GM12875 (cell line): ENCODE data around the gene SLIRP.
"Not testable (repeated sequence)": the region's sequence is repeated elsewhere in the genome, so short reads cannot be mapped to it uniquely, and the experiment has no call there.

Experiments
- H3K4me3 ChIP-seq: one replicate; pipeline ENCODE4 v1.5.1; 2011; ENCODE audit warnings: low read depth, low read length, control low read depth
- CTCF ChIP-seq: IDR thresholded peaks from 2 replicates; pipeline ENCODE4 v1.5.1; 2011; ENCODE audit warnings: low read depth, mild to moderate bottlenecking, control low read depth, inconsistent platforms, low read length, moderate library complexity, borderline replicate concordance; ENCODE audit not compliant: insufficient read depth

Gene SLIRP

GRCh38 chr14:77741438-77741837, 33.5 kb downstream of the SLIRP start:
- no peak for TF ChIP-seq CTCF
- H3K4me3 ChIP-seq = no peak overlapping the region

- no peak overlapping the region for H3K4me3 ChIP-seq
- TF ChIP-seq CTCF = no peak
Measured at GRCh38 chr14:77746064-77746702, 38.3 kb downstream of the SLIRP start.

GRCh38 chr14:77747425-77747824, 39.5 kb downstream of the SLIRP start:
- not testable (repeated sequence) for H3K4me3 ChIP-seq

GRCh38 chr14:77752266-77752665, 44.4 kb downstream of the SLIRP start:
- no peak overlapping the region for H3K4me3 ChIP-seq
- TF ChIP-seq CTCF = no peak

GRCh38 chr14:77752799-77753516, 45.1 kb downstream of the SLIRP start:
- no peak overlapping the region for H3K4me3 ChIP-seq
- TF ChIP-seq CTCF = no peak

- no peak for TF ChIP-seq CTCF
- peak within 1 kb of the TSS; percentile 84 for H3K4me3 ChIP-seq
Measured at GRCh38 chr14:77760381-77761204, 52.7 kb downstream of the SLIRP start, which contains the start of gene SNW1. Gene SNW1 (minus strand): TSS chr14:77761156. CDS start chr14:77761127, 29 bp downstream.

GRCh38 chr14:77761205-77761931, 53.5 kb downstream of the SLIRP start:
- peak overlapping the region; percentile 84 for H3K4me3 ChIP-seq
- TF ChIP-seq CTCF = peak; percentile 27; the same call in 1 of the 2 replicates
